GM23338 (cell line): Measurements from ENCODE around the gene FAN1. TPM values are rescaled to one million over a fixed set of nuclear protein-coding genes. Genes with fewer than 3 reads are reported as not detected.

Experiments used
- ATAC-seq: fragments of 200-7000 bp; cut with Tn5 transposase; 3 replicates; pipeline ENCODE4 v1.9.1; 2020
- DNase-seq: peaks from one replicate; pipeline ENCODE4 v3.0.0-alpha.2; 2015; ENCODE audit warnings: low spot score
- H2AFZ ChIP-seq: fragments of 200-600 bp; sonication (generic); 2 replicates; pipeline ENCODE4 v1.8.0; 2016; ENCODE audit warnings: antibody characterized with exemption, mild to moderate bottlenecking, moderate library complexity
- H3F3A ChIP-seq: fragments of 200-600 bp; sonication (generic); replicated peaks from 2 replicates; pipeline ENCODE4 v1.8.0; 2017; ENCODE audit warnings: antibody characterized with exemption, mixed run types, low read depth
- H3K27ac ChIP-seq: fragments of 200-600 bp; sonication (generic); 2 replicates; pipeline ENCODE4 v1.6.1; 2016; ENCODE audit warnings: low read depth
- H3K27me3 ChIP-seq: fragments of 200-600 bp; sonication (generic); 2 replicates; pipeline ENCODE4 v1.8.0; 2016; ENCODE audit warnings: mild to moderate bottlenecking, mixed run types, moderate library complexity; ENCODE audit not compliant: insufficient read depth
- H3K36me3 ChIP-seq: fragments of 200-600 bp; sonication (generic); 2 replicates; pipeline ENCODE4 v1.8.0; 2016; ENCODE audit warnings: mild to moderate bottlenecking; ENCODE audit not compliant: insufficient read depth
- H3K4me1 ChIP-seq: fragments of 200-600 bp; sonication (generic); 2 replicates; pipeline ENCODE4 v1.8.0; 2016; ENCODE audit warnings: mild to moderate bottlenecking, moderate library complexity; ENCODE audit not compliant: insufficient read depth
- H3K4me2 ChIP-seq: fragments of 200-600 bp; sonication (generic); 2 replicates; pipeline ENCODE4 v1.7.1; 2017; ENCODE audit warnings: mixed run types
- H3K4me3 ChIP-seq: fragments of 200-600 bp; sonication (generic); 2 replicates; pipeline ENCODE4 v1.6.1; 2016; ENCODE audit warnings: mixed run types
- H3K79me2 ChIP-seq: fragments of 200-600 bp; sonication (generic); replicated peaks from 2 replicates; pipeline ENCODE4 v1.8.0; 2017; ENCODE audit warnings: mild to moderate bottlenecking; ENCODE audit not compliant: insufficient read depth
- H3K9me2 ChIP-seq: fragments of 200-600 bp; sonication (generic); 2 replicates; pipeline ENCODE4 v1.8.0; 2017; ENCODE audit not compliant: insufficient read depth
- H4K20me1 ChIP-seq: fragments of 200-600 bp; sonication (generic); replicated peaks from 2 replicates; pipeline ENCODE4 v1.8.0; 2017; ENCODE audit warnings: mild to moderate bottlenecking; ENCODE audit not compliant: insufficient read depth
- H3K27ac Mint-ChIP-seq: 2 replicates; pipeline ENCODE4 v1.8.0; 2020; ENCODE audit warnings: inconsistent platforms, mild to moderate bottlenecking, moderate library complexity, mixed read lengths
- H3K27me3 Mint-ChIP-seq: 3 replicates; pipeline ENCODE4 v1.8.0; 2022; ENCODE audit warnings: low read depth, mild to moderate bottlenecking, moderate library complexity, mixed read lengths, inconsistent platforms; ENCODE audit not compliant: insufficient read depth, poor library complexity
- H3K36me3 Mint-ChIP-seq: 3 replicates; pipeline ENCODE4 v1.8.0; 2021; ENCODE audit warnings: low read depth, mild to moderate bottlenecking, inconsistent platforms, moderate library complexity, mixed read lengths
- H3K4me1 Mint-ChIP-seq: 3 replicates; pipeline ENCODE4 v1.8.0; 2020; ENCODE audit warnings: mild to moderate bottlenecking, inconsistent platforms, mixed read lengths
- H3K4me3 Mint-ChIP-seq: 3 replicates; pipeline ENCODE4 v1.8.0; 2021; ENCODE audit warnings: moderate library complexity, mild to moderate bottlenecking, inconsistent platforms, mixed read lengths
- H3K9me3 Mint-ChIP-seq: 3 replicates; pipeline ENCODE4 v1.8.0; 2020; ENCODE audit warnings: moderate library complexity, mild to moderate bottlenecking, inconsistent platforms, mixed read lengths
- CREB1 ChIP-seq: fragments of 250-450 bp; sonication (Bioruptor Pico); IDR thresholded peaks from 2 replicates; pipeline ENCODE4 v1.5.0; 2020; ENCODE audit warnings: low read depth, mild to moderate bottlenecking, moderate library complexity
- CTCF ChIP-seq, 2 experiments: fragments of 200-600 bp in 1 of 2; sonication (generic) in 1 of 2; conservative IDR thresholded peaks; 2 replicates each; pipeline versions ENCODE4 v1.5.1 to v1.6.1; 2016 to 2017; ENCODE audit warnings: antibody characterized with exemption in 2 of 2, low read depth in 2 of 2, mild to moderate bottlenecking in 2 of 2, moderate library complexity in 1 of 2
- ETS1 ChIP-seq: IDR thresholded peaks from 2 replicates; pipeline ENCODE4 v1.6.1; 2016; ENCODE audit warnings: antibody characterized with exemption
- EZH2 ChIP-seq: fragments of 200-600 bp; sonication (generic); IDR thresholded peaks from one replicate; pipeline ENCODE4 v1.8.0; 2017; ENCODE audit warnings: antibody characterized with exemption, mild to moderate bottlenecking, low read depth; ENCODE audit not compliant: unreplicated experiment
- EZH2phosphoT487 ChIP-seq: fragments of 200-600 bp; sonication (generic); IDR thresholded peaks from one replicate; pipeline ENCODE4 v1.8.1; 2018; ENCODE audit warnings: antibody characterized with exemption; ENCODE audit not compliant: unreplicated experiment
- JUNB ChIP-seq: IDR thresholded peaks from one replicate; pipeline ENCODE4 v1.6.1; 2016; ENCODE audit warnings: antibody characterized with exemption; ENCODE audit not compliant: unreplicated experiment
- POLR2AphosphoS5 ChIP-seq: IDR thresholded peaks from 2 replicates; pipeline ENCODE4 v1.6.1; 2016; ENCODE audit warnings: antibody characterized with exemption, low read depth
- REST ChIP-seq: IDR thresholded peaks from one replicate; pipeline ENCODE4 v1.6.1; 2018; ENCODE audit warnings: antibody characterized with exemption; ENCODE audit not compliant: unreplicated experiment
- STAT1 ChIP-seq: IDR thresholded peaks from one replicate; pipeline ENCODE4 v1.6.1; 2016; ENCODE audit warnings: antibody characterized with exemption; ENCODE audit not compliant: unreplicated experiment
- ZNF114 ChIP-seq: fragments of 250-450 bp; sonication (Bioruptor Pico); IDR thresholded peaks from 2 replicates; pipeline ENCODE4 v1.5.0; 2020; ENCODE audit warnings: mild to moderate bottlenecking, moderate library complexity
- ZNF331 ChIP-seq: fragments of 250-450 bp; sonication (Bioruptor Pico); IDR thresholded peaks from 2 replicates; pipeline ENCODE4 v1.5.0; 2020; ENCODE audit warnings: low read depth, mild to moderate bottlenecking, moderate library complexity
- ZNF462 ChIP-seq: fragments of 250-450 bp; sonication (Bioruptor Pico); IDR thresholded peaks from 2 replicates; pipeline ENCODE4 v1.5.0; 2020; ENCODE audit warnings: mild to moderate bottlenecking, moderate library complexity
- polyA plus RNA-seq: library from polyadenylated mRNA; unstranded; fragments of >200 nt; fragmentation: Nextera tagmentation; extraction: Ambion mirVana; gene quantifications from 2 replicates; pipeline ENCODE4 v1.2.1, GENCODE V29; 2016
- total RNA-seq: library from RNA; depleted of rRNA; stranded (reverse); fragments of >200 nt; shearing (Covaris generic); gene quantifications from 2 replicates; pipeline ENCODE4 v1.2.3, GENCODE V29; 2014

FAN1 gene
- total and polyA plus RNA-seq, 2 experiments from 2014 or later = 9.1 to 29.2 TPM

GRCh38 chr15:30956216-30957124 is 52.8 kb downstream of the FAN1 start:
- H2AFZ ChIP-seq = no peak overlapping the region
- no peak for ATAC-seq
- DNase-seq = no peak
- H3K9me3 Mint-ChIP-seq = no peaks in the 10 kb centered on the region
- no peaks in the 10 kb centered on the region for H3K9me2 ChIP-seq
- H3K36me3 ChIP-seq = no peaks in the 10 kb centered on the region; the same call in 1 of the 2 replicates
- no peak overlapping the region for H3K4me2 ChIP-seq
- no peak overlapping the region for H3K4me3 Mint-ChIP-seq
- H3K4me3 ChIP-seq = no peak overlapping the region
- H3K27me3 ChIP-seq = no peaks in the 10 kb centered on the region
- H3K4me1 ChIP-seq = no peaks in the 10 kb centered on the region
- peaks cover 6% of the 10 kb centered on the region; the same call in 2 of the 3 replicates for H3K4me1 Mint-ChIP-seq
- H3K36me3 Mint-ChIP-seq = peaks cover 44% of the 10 kb centered on the region
- no peaks in the 10 kb centered on the region for H3K79me2 ChIP-seq
- peak overlapping the region; percentile 5; the same call in 1 of the 2 replicates for H3K27ac Mint-ChIP-seq
- no peak overlapping the region for H3K27ac ChIP-seq
- no peaks in the 10 kb centered on the region for H3F3A ChIP-seq
- peaks cover 8% of the 10 kb centered on the region for H3K27me3 Mint-ChIP-seq
- H4K20me1 ChIP-seq = no peaks in the 10 kb centered on the region
- TF ChIP-seq EZH2phosphoT487 (no peak), CREB1 (CRISPR knock-in tag) (no peak), REST (no peak), ZNF462 (CRISPR knock-in tag) (no peak), STAT1 (no peak), CTCF (conservative IDR thresholded peaks at IDR 0.05; ENCODE audit: low read depth in 2 of 2) (no peak), ZNF331 (CRISPR knock-in tag) (no peak), JUNB (no peak), ETS1 (no peak), POLR2AphosphoS5 (no peak), ZNF114 (CRISPR knock-in tag) (no peak), EZH2 (no peak)
